Activated T-cell treated with anti-CD3 and anti-CD28 coated beads, Interleukin-2, amount 50 U/mL, for 72 hours (primary cell): ENCODE results near the gene C17orf100. TPM values are rescaled to one million over a fixed set of nuclear protein-coding genes. Genes with fewer than 3 reads are reported as not detected.
"Not testable (repeated sequence)": the region's sequence is repeated elsewhere in the genome, so short reads cannot be mapped to it uniquely, and the experiment has no call there.

ENCODE experiments used
- ATAC-seq, 2 donors: fragments of 150-1000 bp; cut with Tn5 transposase; replicated peaks in 1 of 2; 2 replicates each; pipeline ENCODE4 v1.10.0; 2021; ENCODE audit warnings: moderate library complexity in 2 of 2, mild to moderate bottlenecking in 1 of 2
- DNase-seq, 2 donors: peaks; one replicate each; pipeline ENCODE4 v3.0.0; 2021 to 2022; ENCODE audit warnings: mixed read lengths in 1 of 2
- H3K27ac Mint-ChIP-seq: one replicate; pipeline ENCODE4 v1.8.0; 2022; ENCODE audit warnings: mild to moderate bottlenecking, moderate library complexity, mixed read lengths
- H3K27me3 Mint-ChIP-seq: one replicate; pipeline ENCODE4 v1.8.0; 2022; ENCODE audit warnings: low read depth, mixed read lengths
- H3K36me3 Mint-ChIP-seq, 2 donors: one replicate each; pipeline ENCODE4 v1.8.0; 2022; ENCODE audit warnings: mixed read lengths in 2 of 2, mild to moderate bottlenecking in 1 of 2; ENCODE audit not compliant: insufficient read depth in 2 of 2
- H3K4me1 Mint-ChIP-seq: one replicate; pipeline ENCODE4 v1.8.0; 2022; ENCODE audit warnings: low read depth, mixed read lengths
- H3K4me3 Mint-ChIP-seq, 2 donors: one replicate each; pipeline ENCODE4 v1.8.0; 2022; ENCODE audit warnings: mild to moderate bottlenecking in 2 of 2, mixed read lengths in 2 of 2, moderate library complexity in 2 of 2
- H3K9me3 Mint-ChIP-seq, 2 donors: one replicate each; pipeline ENCODE4 v1.8.0; 2022; ENCODE audit warnings: mixed read lengths in 2 of 2
- total RNA-seq, 2 donors: library from RNA; stranded (reverse); gene quantifications; one replicate each; pipeline ENCODE4 v1.2.3, GENCODE V29; 2022

C17orf100 gene
- total RNA-seq, 2 donors from 2014 or later, result 1.8 to 2.9 TPM

- Mint-ChIP-seq H3K27me3 (peaks cover 29% of the 10 kb centered on the region), H3K27ac (no peak overlapping the region), H3K36me3 (no peaks in the 10 kb centered on the region), H3K9me3 (no peaks in the 10 kb centered on the region), H3K4me1 (no peaks in the 10 kb centered on the region), H3K4me3 (no peak overlapping the region)
- DNase-seq (no peak), ATAC-seq (no peak)
Measured at GRCh38 chr17:6681176-6681575, 29.6 kb downstream of the C17orf100 start.

DNA sequence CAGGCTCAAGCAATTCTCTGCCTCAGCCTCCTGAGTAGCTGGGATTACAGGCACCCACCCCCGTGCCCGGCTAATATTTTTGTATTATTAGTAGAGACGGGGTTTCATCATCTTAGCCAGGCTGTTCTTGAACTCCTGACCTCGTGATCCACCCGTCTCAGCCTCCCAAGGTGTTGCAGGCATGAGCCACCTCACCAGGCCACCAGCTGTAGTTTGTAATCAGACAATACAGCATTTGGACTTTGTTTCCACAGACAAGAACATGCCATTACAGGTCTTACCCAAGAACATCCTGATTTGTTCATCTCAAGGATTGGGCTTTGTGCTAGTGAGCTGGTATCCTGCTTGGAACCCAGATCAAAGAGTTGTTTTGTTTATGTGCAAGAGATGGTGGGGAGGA, 30.1 kb downstream of the C17orf100 start:
- no peaks in the 10 kb centered on the region for H3K36me3 Mint-ChIP-seq
- no peak overlapping the region for H3K27ac Mint-ChIP-seq
- H3K4me1 Mint-ChIP-seq, result no peaks in the 10 kb centered on the region
- H3K4me3 Mint-ChIP-seq, result no peak overlapping the region
- no peak for DNase-seq
- no peak for ATAC-seq
- no peaks in the 10 kb centered on the region for H3K9me3 Mint-ChIP-seq
- peaks cover 30% of the 10 kb centered on the region for H3K27me3 Mint-ChIP-seq

- Mint-ChIP-seq H3K27ac (no peak overlapping the region), H3K9me3 (no peaks in the 10 kb centered on the region)
Measured at GRCh38 chr17:6682339-6682738, 30.8 kb downstream of the C17orf100 start.

DNA sequence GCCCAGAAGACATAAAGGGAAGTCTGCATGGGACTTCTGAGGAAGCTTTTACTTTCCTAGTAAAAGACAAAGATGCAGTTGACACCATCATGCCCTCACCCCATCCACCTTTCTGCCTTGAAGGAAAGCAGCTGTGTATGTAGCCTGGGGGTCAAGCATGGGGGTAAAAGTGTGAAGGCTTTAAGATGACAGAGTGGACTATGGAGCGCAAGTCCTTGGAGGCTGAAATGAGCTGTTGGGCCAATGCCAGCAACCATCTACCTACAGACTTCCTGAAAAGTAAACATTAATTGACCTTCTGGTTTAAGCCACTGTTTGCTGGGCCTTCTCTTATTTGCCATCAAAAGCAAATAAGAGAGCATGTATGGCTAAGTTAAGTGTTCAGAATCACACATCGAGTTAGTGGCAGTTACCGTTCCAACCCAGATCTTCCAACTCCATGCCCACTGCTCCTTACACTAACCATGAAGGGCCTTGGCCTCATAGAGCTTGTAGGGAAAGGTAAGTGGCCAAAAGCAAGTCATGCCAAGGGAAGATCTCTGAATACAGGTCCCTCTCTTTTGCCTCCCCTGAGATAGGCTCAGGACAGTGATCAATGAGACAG, 31.6 kb downstream of the C17orf100 start:
- Mint-ChIP-seq H3K27me3 (peaks cover 37% of the 10 kb centered on the region), H3K4me3 (no peak overlapping the region), H3K4me1 (no peaks in the 10 kb centered on the region), H3K36me3 (no peaks in the 10 kb centered on the region), H3K27ac (no peak overlapping the region), H3K9me3 (no peaks in the 10 kb centered on the region)
- DNase-seq (no peak), ATAC-seq (no peak)

More at GRCh38 chr17:6682339-6682738, 30.8 kb downstream of the C17orf100 start:
- Mint-ChIP-seq H3K4me3 (no peak overlapping the region), H3K27me3 (peaks cover 36% of the 10 kb centered on the region), H3K36me3 (no peaks in the 10 kb centered on the region), H3K4me1 (no peaks in the 10 kb centered on the region)
- DNase-seq (no peak), ATAC-seq (no peak)

DNA sequence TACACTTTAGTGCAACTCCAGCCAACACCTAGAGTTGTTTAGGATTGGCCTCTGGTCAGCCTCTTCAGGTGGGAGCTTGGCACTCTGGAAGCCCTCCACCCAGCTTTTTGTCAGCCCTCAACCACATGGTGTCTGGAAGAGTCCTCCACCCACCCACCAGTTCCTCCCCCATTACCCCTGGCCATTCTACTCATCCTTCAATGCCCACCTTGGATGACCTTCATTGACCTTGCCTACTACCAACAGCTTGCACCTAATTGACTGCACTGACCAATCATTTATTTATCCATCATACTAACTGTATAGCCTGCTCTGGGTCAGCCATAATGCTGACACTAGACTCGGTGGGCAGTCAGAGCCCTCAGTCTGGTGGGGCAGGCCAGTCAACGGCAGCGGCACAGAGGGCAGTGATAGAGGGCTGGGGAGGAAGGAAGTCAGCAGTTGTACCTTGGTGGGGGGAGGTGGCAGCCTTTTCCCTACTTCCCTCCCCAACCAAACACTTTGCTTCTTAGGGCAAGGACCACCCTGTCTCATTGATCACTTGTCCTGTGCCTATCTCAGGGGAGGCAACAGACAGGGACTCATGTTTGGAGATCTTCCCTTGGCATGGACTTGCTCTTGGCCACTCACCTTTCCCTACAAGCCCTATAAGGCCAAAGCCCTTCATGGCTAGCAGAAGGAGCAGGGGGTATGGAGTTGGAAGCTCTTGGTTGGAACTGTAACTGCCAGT, 32.3 kb downstream of the C17orf100 start:
- no peak overlapping the region for H3K27ac Mint-ChIP-seq
- H3K27me3 Mint-ChIP-seq, result peaks cover 30% of the 10 kb centered on the region
- DNase-seq, result no peak
- no peaks in the 10 kb centered on the region for H3K36me3 Mint-ChIP-seq
- no peaks in the 10 kb centered on the region for H3K4me1 Mint-ChIP-seq
- no peak for ATAC-seq
- no peak overlapping the region for H3K4me3 Mint-ChIP-seq
- H3K9me3 Mint-ChIP-seq, result no peaks in the 10 kb centered on the region

- H3K4me3 Mint-ChIP-seq, result no peak overlapping the region
- H3K27ac Mint-ChIP-seq, result no peak overlapping the region
- no peaks in the 10 kb centered on the region for H3K4me1 Mint-ChIP-seq
- DNase-seq, result no peak
- no peaks in the 10 kb centered on the region for H3K36me3 Mint-ChIP-seq
- no peaks in the 10 kb centered on the region for H3K9me3 Mint-ChIP-seq
- no peak for ATAC-seq
- H3K27me3 Mint-ChIP-seq, result peaks cover 28% of the 10 kb centered on the region
Measured at GRCh38 chr17:6684460-6684783, 32.9 kb downstream of the C17orf100 start.

- no peak for DNase-seq
- no peak for ATAC-seq
Measured at GRCh38 chr17:6684881-6685767, 33.6 kb downstream of the C17orf100 start.

DNA sequence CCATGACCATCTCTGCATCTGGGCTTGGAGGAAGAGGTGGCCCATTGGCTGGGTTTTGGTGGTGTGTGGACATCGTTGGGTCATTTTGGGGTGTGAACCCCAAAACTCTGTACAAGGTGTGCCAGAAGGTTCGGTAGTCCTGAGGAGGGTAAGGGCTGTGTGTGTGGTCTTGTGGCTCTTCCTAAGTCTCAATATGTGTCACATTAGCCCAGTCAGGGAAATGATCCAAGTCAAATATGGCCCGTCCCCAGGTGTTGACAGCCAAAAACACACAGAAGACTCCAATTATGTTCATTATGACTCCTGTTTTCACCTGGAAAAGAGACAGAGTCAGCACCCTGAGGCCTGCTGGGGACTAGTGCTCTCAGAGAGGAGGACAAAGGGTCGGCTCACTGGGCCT, 34.5 kb downstream of the C17orf100 start:
- Mint-ChIP-seq H3K4me1 (no peaks in the 10 kb centered on the region), H3K27me3 (peaks cover 28% of the 10 kb centered on the region), H3K4me3 (no peak overlapping the region), H3K27ac (no peak overlapping the region), H3K9me3 (no peaks in the 10 kb centered on the region), H3K36me3 (no peaks in the 10 kb centered on the region)
- no peak for ATAC-seq
- no peak for DNase-seq

More at GRCh38 chr17:6684881-6685767, 33.6 kb downstream of the C17orf100 start:
- no peak overlapping the region for H3K27ac Mint-ChIP-seq
- H3K4me3 Mint-ChIP-seq, result no peak overlapping the region
- no peaks in the 10 kb centered on the region for H3K4me1 Mint-ChIP-seq
- no peaks in the 10 kb centered on the region for H3K36me3 Mint-ChIP-seq
- H3K9me3 Mint-ChIP-seq, result no peaks in the 10 kb centered on the region
- peaks cover 25% of the 10 kb centered on the region for H3K27me3 Mint-ChIP-seq

DNA sequence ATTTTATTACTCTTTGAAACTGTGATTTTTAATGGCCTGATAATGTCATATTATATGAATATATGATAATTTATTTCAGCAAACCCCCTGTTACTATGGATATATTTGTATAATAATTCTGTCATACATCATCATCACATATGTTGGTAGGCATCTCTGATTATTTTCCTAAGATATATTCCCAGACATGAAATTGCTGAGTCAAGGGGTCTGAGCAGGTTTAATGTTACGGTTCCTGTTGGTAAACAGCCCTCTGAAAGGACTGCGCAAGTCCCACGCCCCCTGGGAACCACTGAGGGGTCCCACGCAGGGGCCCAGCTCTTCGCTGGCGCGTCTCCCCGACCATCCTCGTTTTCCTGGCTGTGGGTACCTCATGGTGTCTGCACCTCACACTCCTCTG, 37.4 kb downstream of the C17orf100 start:
- peaks cover 50% of the 10 kb centered on the region for H3K27me3 Mint-ChIP-seq
- ATAC-seq, result no peak
- H3K4me3 Mint-ChIP-seq, result no peak overlapping the region

GRCh38 chr17:6690641-6691040, 39.1 kb downstream of the C17orf100 start:
- no peak for ATAC-seq
- H3K9me3 Mint-ChIP-seq, result no peaks in the 10 kb centered on the region
- no peak for DNase-seq
- H3K4me1 Mint-ChIP-seq, result no peaks in the 10 kb centered on the region
- H3K4me3 Mint-ChIP-seq, result no peak overlapping the region
- H3K27me3 Mint-ChIP-seq, result peaks cover 60% of the 10 kb centered on the region
- no peaks in the 10 kb centered on the region for H3K36me3 Mint-ChIP-seq
- no peak overlapping the region for H3K27ac Mint-ChIP-seq

More for the DNA sequence above, 37.4 kb downstream of the C17orf100 start:
- Mint-ChIP-seq H3K36me3 (no peaks in the 10 kb centered on the region), H3K27ac (no peak overlapping the region), H3K4me1 (no peaks in the 10 kb centered on the region), H3K9me3 (no peaks in the 10 kb centered on the region)
- DNase-seq, result no peak

GRCh38 chr17:6691546-6691945, 40.0 kb downstream of the C17orf100 start:
- H3K27me3 Mint-ChIP-seq, result peaks cover 60% of the 10 kb centered on the region
- no peak overlapping the region for H3K27ac Mint-ChIP-seq
- no peaks in the 10 kb centered on the region for H3K9me3 Mint-ChIP-seq
- DNase-seq, result no peak
- no peak overlapping the region for H3K4me3 Mint-ChIP-seq
- ATAC-seq, result no peak
- H3K4me1 Mint-ChIP-seq, result no peaks in the 10 kb centered on the region
- no peaks in the 10 kb centered on the region for H3K36me3 Mint-ChIP-seq

DNA sequence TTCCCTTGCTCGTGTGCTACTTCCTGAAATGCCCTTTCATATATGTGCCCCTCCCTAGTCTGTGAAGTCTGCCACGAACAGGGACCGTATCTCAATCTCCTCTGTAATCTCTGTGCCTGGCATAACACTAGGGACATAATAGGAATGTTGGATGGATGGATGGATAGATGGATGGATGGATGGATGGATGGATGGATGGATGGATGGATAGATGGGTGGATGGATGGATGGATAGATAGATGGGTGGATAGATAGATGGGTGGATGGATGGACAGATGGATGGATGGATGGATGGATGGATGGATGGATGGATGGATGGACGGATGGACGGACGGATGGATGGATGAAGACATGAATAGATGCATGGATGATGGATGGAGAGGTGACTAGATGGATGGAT, 40.4 kb downstream of the C17orf100 start:
- peaks cover 56% of the 10 kb centered on the region for H3K27me3 Mint-ChIP-seq
- H3K4me1 Mint-ChIP-seq, H3K9me3 Mint-ChIP-seq, ATAC-seq, H3K4me3 Mint-ChIP-seq, H3K36me3 Mint-ChIP-seq, H3K27ac Mint-ChIP-seq, DNase-seq: not testable (repeated sequence)

GRCh38 chr17:6695051-6695450, 43.5 kb downstream of the C17orf100 start:
- H3K4me1 Mint-ChIP-seq, result no peaks in the 10 kb centered on the region
- H3K36me3 Mint-ChIP-seq, result no peaks in the 10 kb centered on the region
- H3K9me3 Mint-ChIP-seq, result no peaks in the 10 kb centered on the region

More at GRCh38 chr17:6695051-6695450, 43.5 kb downstream of the C17orf100 start:
- no peak for ATAC-seq
- no peak overlapping the region for H3K27ac Mint-ChIP-seq
- peaks cover 46% of the 10 kb centered on the region for H3K27me3 Mint-ChIP-seq
- H3K4me3 Mint-ChIP-seq, result no peak overlapping the region
- DNase-seq, result no peak
